Mesenchymal stem cell (in vitro differentiated cells and primary cell): ENCODE results near the gene RNASE2. TPM values are rescaled to one million over a fixed set of nuclear protein-coding genes. Genes with fewer than 3 reads are reported as not detected.

Experiments
- DNase-seq: peaks from one replicate; pipeline ENCODE4 v3.0.0-alpha.2; 2013
- H2AFZ ChIP-seq: one replicate; pipeline ENCODE4 v1.6.1; 2013; ENCODE audit warnings: low read depth, mild to moderate bottlenecking, control low read depth, inconsistent platforms, low read length, moderate library complexity
- H2AK5ac ChIP-seq: 2 replicates; pipeline ENCODE4 v1.6.1; 2013; ENCODE audit warnings: low read length, moderate library complexity, mild to moderate bottlenecking, inconsistent platforms; ENCODE audit not compliant: severe bottlenecking
- H2BK120ac ChIP-seq: one replicate; pipeline ENCODE4 v1.6.1; 2013; ENCODE audit warnings: low read depth, mild to moderate bottlenecking, inconsistent platforms, low read length, moderate library complexity
- H2BK12ac ChIP-seq, 2 experiments: one replicate each; pipeline ENCODE4 v1.6.1; 2013; ENCODE audit warnings: inconsistent platforms in 2 of 2, low read length in 2 of 2, mild to moderate bottlenecking in 2 of 2, moderate library complexity in 2 of 2, control low read depth in 1 of 2
- H2BK15ac ChIP-seq: one replicate; pipeline ENCODE4 v1.6.1; 2013; ENCODE audit warnings: mild to moderate bottlenecking, low read depth, inconsistent platforms; ENCODE audit not compliant: poor library complexity, severe bottlenecking
- H2BK5ac ChIP-seq: 2 replicates; pipeline ENCODE4 v1.6.1; 2013; ENCODE audit warnings: low read depth, mild to moderate bottlenecking, low read length, control low read depth, inconsistent platforms; ENCODE audit not compliant: poor library complexity, severe bottlenecking
- H3K14ac ChIP-seq, 2 experiments: one replicate each; pipeline ENCODE4 v1.6.1; 2013; ENCODE audit warnings: inconsistent platforms in 2 of 2, low read length in 2 of 2, control low read depth in 1 of 2, mild to moderate bottlenecking in 1 of 2, moderate library complexity in 1 of 2
- H3K18ac ChIP-seq, 2 experiments: one replicate each; pipeline ENCODE4 v1.6.1; 2013; ENCODE audit warnings: inconsistent platforms in 2 of 2, low read length in 2 of 2, control low read depth in 1 of 2, low read depth in 1 of 2, mild to moderate bottlenecking in 1 of 2
- H3K23ac ChIP-seq, 2 experiments: one replicate each; pipeline ENCODE4 v1.6.1; 2013; ENCODE audit warnings: inconsistent platforms in 2 of 2, low read length in 2 of 2, mild to moderate bottlenecking in 2 of 2, moderate library complexity in 2 of 2, control low read depth in 1 of 2
- H3K27ac ChIP-seq: 2 replicates; pipeline ENCODE4 v1.5.1; 2013; ENCODE audit warnings: mild to moderate bottlenecking, moderate library complexity, low read length, control low read depth, inconsistent platforms; ENCODE audit not compliant: poor library complexity, severe bottlenecking
- H3K27me3 ChIP-seq, 2 experiments: 2 replicates each; pipeline versions ENCODE4 v1.6.1 to v1.7.0; 2013; ENCODE audit warnings: low read length in 2 of 2, mild to moderate bottlenecking in 2 of 2, moderate library complexity in 2 of 2, control low read depth in 1 of 2, inconsistent platforms in 1 of 2; ENCODE audit not compliant: control insufficient read depth in 1 of 2, insufficient read depth in 1 of 2
- H3K36me3 ChIP-seq, 2 experiments: 2 replicates each; pipeline versions ENCODE4 v1.6.1 to v1.7.0; 2013; ENCODE audit warnings: low read length in 2 of 2, control low read depth in 1 of 2, inconsistent platforms in 1 of 2, low read depth in 1 of 2, mild to moderate bottlenecking in 1 of 2; ENCODE audit not compliant: insufficient read depth in 2 of 2, control insufficient read depth in 1 of 2
- H3K4ac ChIP-seq, 2 experiments: one replicate each; pipeline ENCODE4 v1.6.1; 2013; ENCODE audit warnings: inconsistent platforms in 2 of 2, low read length in 2 of 2, mild to moderate bottlenecking in 2 of 2, moderate library complexity in 2 of 2, control low read depth in 1 of 2, low read depth in 1 of 2
- H3K4me1 ChIP-seq: 2 replicates; pipeline ENCODE4 v1.6.1; 2013; ENCODE audit warnings: low read depth, low read length, control low read depth; ENCODE audit not compliant: control insufficient read depth, insufficient read depth
- H3K4me2 ChIP-seq: 2 replicates; pipeline ENCODE4 v1.6.1; 2013; ENCODE audit warnings: low read length, mild to moderate bottlenecking, inconsistent platforms; ENCODE audit not compliant: poor library complexity, severe bottlenecking
- H3K4me3 ChIP-seq, 2 experiments: 2 replicates each; pipeline versions ENCODE4 v1.5.1 to v1.7.0; 2013; ENCODE audit warnings: low read length in 2 of 2, mild to moderate bottlenecking in 2 of 2, control low read depth in 1 of 2, low read depth in 1 of 2; ENCODE audit not compliant: insufficient read depth in 1 of 2
- H3K79me1 ChIP-seq: replicated peaks from 2 replicates; pipeline ENCODE4 v1.6.1; 2013; ENCODE audit warnings: mild to moderate bottlenecking, control low read depth, low read length, inconsistent platforms; ENCODE audit not compliant: poor library complexity, severe bottlenecking
- H3K9ac ChIP-seq: 2 replicates; pipeline ENCODE4 v1.7.0; 2013; ENCODE audit warnings: mild to moderate bottlenecking, low read length, moderate library complexity
- H3K9me3 ChIP-seq: 2 replicates; pipeline ENCODE4 v1.7.0; 2013; ENCODE audit warnings: mild to moderate bottlenecking, low read length; ENCODE audit not compliant: control insufficient read depth
- H4K8ac ChIP-seq: one replicate; pipeline ENCODE4 v1.6.1; 2013; ENCODE audit warnings: inconsistent platforms, mild to moderate bottlenecking, low read length, moderate library complexity
- H4K91ac ChIP-seq: one replicate; pipeline ENCODE4 v1.6.1; 2013; ENCODE audit warnings: mild to moderate bottlenecking, low read length, inconsistent platforms
- WGBS: methylation state at CpG from one replicate; pipeline ENCODE4 v1.1.7; 2013; ENCODE audit warnings: mixed read lengths; 5-methylcytosine and 5-hydroxymethylcytosine counted together
- small RNA-seq: library from polyadenylated mRNA; stranded (forward); fragments of <200 nt; extraction: miRNeasy Mini kit (QIAGEN cat#:217004); gene quantifications from one replicate; pipeline ENCODE3, GENCODE V24; 2013; ENCODE audit warnings: low read depth

RNASE2 gene

DNA sequence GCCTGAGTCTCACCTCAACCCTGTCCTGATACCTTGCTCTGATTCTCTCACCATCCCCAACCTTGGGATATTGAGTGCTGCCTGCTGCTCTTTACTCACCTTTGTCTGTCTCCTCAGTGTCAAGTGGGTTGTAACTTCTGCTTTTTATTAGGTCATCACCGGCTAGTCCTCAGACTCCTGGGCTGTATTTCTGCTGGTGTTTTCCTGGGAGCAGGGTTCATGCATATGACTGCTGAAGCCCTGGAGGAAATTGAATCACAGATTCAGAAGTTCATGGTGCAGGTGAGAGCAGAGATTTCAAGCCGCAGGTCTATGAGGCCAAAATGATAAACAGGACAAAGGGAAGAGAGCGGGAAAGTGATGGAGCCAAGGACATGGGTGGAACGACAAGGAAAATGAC is 44.3 kb downstream of the RNASE2 start:
- no peak overlapping the region for H2BK12ac ChIP-seq
- H4K8ac ChIP-seq, result no peak overlapping the region
- no peak overlapping the region for H2AK5ac ChIP-seq
- 92% methylated on average over 4 of the region's 4 CpGs for WGBS
- H3K27me3 ChIP-seq, result no peaks in the 10 kb centered on the region
- no peak overlapping the region for H3K4ac ChIP-seq
- H2BK120ac ChIP-seq, result no peak overlapping the region
- H2AFZ ChIP-seq, result no peak overlapping the region
- no peak overlapping the region for H3K27ac ChIP-seq
- H3K14ac ChIP-seq, result no peak overlapping the region
- H2BK5ac ChIP-seq, result no peak overlapping the region
- H3K36me3 ChIP-seq, result peaks cover 19 to 33% of the 10 kb centered on the region in 2 experiments
- H2BK15ac ChIP-seq, result no peak overlapping the region
- H3K4me1 ChIP-seq, result peaks cover 8% of the 10 kb centered on the region
- H3K18ac ChIP-seq, result no peak overlapping the region
- H3K23ac ChIP-seq, result no peak overlapping the region
- no peaks in the 10 kb centered on the region for H3K79me1 ChIP-seq
- H3K9ac ChIP-seq, result no peak overlapping the region
- DNase-seq, result no peak
- no peak overlapping the region for H4K91ac ChIP-seq
- H3K9me3 ChIP-seq, result no peaks in the 10 kb centered on the region
- no peak overlapping the region for H3K4me2 ChIP-seq
- no peak overlapping the region for H3K4me3 ChIP-seq

DNA sequence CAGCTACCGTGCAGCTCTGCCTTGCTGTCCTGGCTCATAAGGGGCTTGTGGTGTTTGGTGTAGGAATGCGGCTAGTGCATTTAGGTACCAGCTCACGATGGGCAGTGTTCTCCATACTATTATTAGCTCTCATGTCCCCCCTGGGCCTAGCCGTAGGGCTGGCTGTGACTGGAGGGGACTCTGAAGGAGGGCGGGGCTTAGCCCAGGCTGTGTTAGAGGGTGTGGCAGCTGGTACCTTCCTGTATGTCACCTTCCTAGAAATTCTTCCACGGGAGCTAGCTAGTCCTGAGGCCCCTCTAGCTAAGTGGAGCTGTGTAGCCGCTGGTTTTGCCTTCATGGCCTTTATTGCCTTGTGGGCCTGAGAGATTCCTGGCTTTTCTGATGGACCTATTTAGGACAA is 45.9 kb downstream of the RNASE2 start:
- Histone ChIP-seq H2BK15ac (no peak overlapping the region), H3K79me1 (no peaks in the 10 kb centered on the region), H3K4ac (no peak overlapping the region), H3K4me3 (no peak overlapping the region), H2BK5ac (no peak overlapping the region), H4K8ac (no peak overlapping the region), H3K36me3 (peaks cover 7 to 16% of the 10 kb centered on the region in 2 experiments), H3K27ac (no peak overlapping the region), H4K91ac (no peak overlapping the region), H3K9me3 (no peaks in the 10 kb centered on the region), H2BK120ac (no peak overlapping the region), H3K18ac (no peak overlapping the region), H2AFZ (no peak overlapping the region), H2BK12ac (no peak overlapping the region), H3K9ac (no peak overlapping the region), H2AK5ac (no peak overlapping the region), H3K4me1 (peaks cover 8% of the 10 kb centered on the region), H3K23ac (no peak overlapping the region), H3K4me2 (no peak overlapping the region), H3K14ac (no peak overlapping the region), H3K27me3 (no peaks in the 10 kb centered on the region)
- 74% methylated on average over 6 of the region's 7 CpGs for WGBS
- no peak for DNase-seq

DNA sequence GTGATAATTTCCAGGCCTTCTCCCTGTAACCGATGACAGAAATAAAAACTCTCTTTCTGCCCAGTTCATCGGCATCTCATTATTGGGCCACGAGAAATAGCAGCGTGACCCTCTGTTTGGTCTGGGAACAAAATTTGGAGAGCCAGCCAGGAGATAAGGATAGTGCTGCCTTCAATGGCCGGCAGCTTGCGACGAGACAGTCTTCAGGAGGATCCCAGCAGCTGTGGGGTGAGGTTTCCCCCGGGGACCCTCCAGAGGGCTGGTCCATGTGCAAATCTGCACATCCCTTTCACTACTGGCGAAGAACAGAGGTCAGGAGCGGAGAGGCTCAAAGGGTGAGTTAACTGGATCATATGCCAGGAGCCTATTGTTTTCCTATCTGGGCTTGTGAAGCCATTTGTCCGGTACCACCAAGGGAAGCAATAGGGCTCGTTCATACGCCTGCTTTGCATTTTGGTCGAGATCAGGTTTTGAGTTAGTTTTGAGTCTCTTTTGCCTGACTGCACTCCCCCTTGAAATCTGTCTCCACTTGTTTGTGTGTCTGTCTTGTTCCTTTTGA is 48.6 kb downstream of the RNASE2 start:
- Histone ChIP-seq H3K23ac (no peak overlapping the region), H2BK12ac (no peak overlapping the region), H3K9ac (no peak overlapping the region), H4K91ac (no peak overlapping the region), H3K9me3 (no peaks in the 10 kb centered on the region), H2BK15ac (no peak overlapping the region), H2BK5ac (no peak overlapping the region), H3K4ac (no peak overlapping the region), H3K18ac (no peak overlapping the region), H2AK5ac (no peak overlapping the region), H3K4me3 (no peak overlapping the region), H3K14ac (no peak overlapping the region), H2AFZ (no peak overlapping the region), H3K4me1 (peaks cover 6% of the 10 kb centered on the region), H3K4me2 (no peak overlapping the region), H3K27ac (no peak overlapping the region), H2BK120ac (no peak overlapping the region), H3K36me3 (no peaks in the 10 kb centered on the region), H3K79me1 (no peaks in the 10 kb centered on the region), H4K8ac (no peak overlapping the region), H3K27me3 (no peaks in the 10 kb centered on the region)
- WGBS, result 93% methylated on average over 13 of the region's 14 CpGs
- DNase-seq, result no peak

Small RNA genes lying within 50 kb of the gene (small RNA-seq; reads per million reads assigned to genes)
- gene RN7SL189P, result not detected
